H1 (cell line): ENCODE data around the gene MMD. TPM values are rescaled to one million over a fixed set of nuclear protein-coding genes. Genes with fewer than 3 reads are reported as not detected.

ENCODE experiments used
- CTCF ChIA-PET: fragments of 300-600 bp; sonication (Branson Sonifier 250); formaldehyde crosslinking; loops from one replicate; lab custom pipeline; 2021; ENCODE audit not compliant: partially characterized antibody; lab: Charles Lee
- POLR2A ChIA-PET: fragments of 300-600 bp; sonication (Branson Sonifier 250); formaldehyde crosslinking; loops from one replicate; lab custom pipeline; 2021; ENCODE audit warnings: inconsistent platforms; ENCODE audit not compliant: partially characterized antibody; lab: Charles Lee
- DNase-seq, 2 experiments: peaks; one replicate each; pipeline versions ENCODE4 v3.0.0 to v3.0.0-alpha.2; 2010 to 2022; ENCODE audit warnings: low spot score in 2 of 2, low read depth in 1 of 2, mixed read lengths in 1 of 2
- FAIRE-seq: peaks from 2 replicates; lab custom pipeline; 2011; peaks lifted over from hg19 to GRCh38; lab: Jason Lieb, UNC
- H2AFZ ChIP-seq: 2 replicates; pipeline ENCODE4 v1.8.1; 2012; ENCODE audit warnings: low read length, inconsistent platforms
- H2AK5ac ChIP-seq: 2 replicates; pipeline ENCODE4 v1.6.1; 2013; ENCODE audit warnings: low read depth, low read length
- H2BK120ac ChIP-seq: replicated peaks from 2 replicates; pipeline ENCODE3; 2013; ENCODE audit warnings: low read depth, low read length, inconsistent platforms
- H2BK12ac ChIP-seq: 2 replicates; pipeline ENCODE4 v1.6.1; 2013; ENCODE audit warnings: low read depth, low read length
- H2BK15ac ChIP-seq: 2 replicates; pipeline ENCODE4 v1.6.1; 2013; ENCODE audit warnings: low read length
- H2BK20ac ChIP-seq: 2 replicates; pipeline ENCODE4 v1.6.1; 2013; ENCODE audit warnings: low read length
- H2BK5ac ChIP-seq: 2 replicates; pipeline ENCODE4 v1.6.1; 2013; ENCODE audit warnings: low read depth, low read length
- H3K14ac ChIP-seq: 2 replicates; pipeline ENCODE4 v1.6.1; 2013; ENCODE audit warnings: inconsistent platforms; ENCODE audit not compliant: insufficient read length
- H3K18ac ChIP-seq: 2 replicates; pipeline ENCODE4 v1.6.1; 2013; ENCODE audit warnings: low read length; ENCODE audit errors: extremely low read depth
- H3K23ac ChIP-seq: 2 replicates; pipeline ENCODE4 v1.6.1; 2013; ENCODE audit warnings: inconsistent platforms; ENCODE audit not compliant: insufficient read length
- H3K23me2 ChIP-seq: 2 replicates; pipeline ENCODE4 v1.6.1; 2013; ENCODE audit warnings: low read depth, low read length
- H3K27ac ChIP-seq: 2 replicates; pipeline ENCODE4 v1.6.1; 2011; ENCODE audit warnings: low read depth, low read length, inconsistent platforms
- H3K27me3 ChIP-seq, 4 experiments: replicated peaks in 1 of 4; 1 replicate in 1 of 4; 2 replicates in 3 of 4; pipeline versions ENCODE4 v1.6.1 to v1.8.1; 2011 to 2013; ENCODE audit warnings: low read length in 3 of 4, mild to moderate bottlenecking in 3 of 4, inconsistent platforms in 2 of 4, mixed read lengths in 2 of 4, moderate library complexity in 1 of 4; ENCODE audit not compliant: control insufficient read depth in 3 of 4, insufficient read depth in 3 of 4; ENCODE audit errors: extremely low read depth in 1 of 4
- H3K36me3 ChIP-seq, 4 experiments: 2 replicates each; pipeline versions ENCODE4 v1.6.1 to v1.8.1; 2011 to 2013; ENCODE audit warnings: mild to moderate bottlenecking in 4 of 4, low read length in 3 of 4, moderate library complexity in 2 of 4, control low read depth in 1 of 4, inconsistent platforms in 1 of 4; ENCODE audit not compliant: insufficient read depth in 4 of 4, control insufficient read depth in 2 of 4
- H3K4ac ChIP-seq: replicated peaks from 2 replicates; pipeline ENCODE3; 2013; ENCODE audit warnings: low read length, low read depth, mixed read lengths, inconsistent platforms; ENCODE audit not compliant: insufficient read length
- H3K4me1 ChIP-seq, 4 experiments: replicated peaks in 1 of 4; 1 replicate in 1 of 4; 2 replicates in 3 of 4; pipeline versions ENCODE4 v1.6.1 to v1.8.1; 2011 to 2013; ENCODE audit warnings: low read length in 3 of 4, inconsistent platforms in 2 of 4, mixed read lengths in 1 of 4; ENCODE audit not compliant: insufficient read depth in 4 of 4, control insufficient read depth in 3 of 4
- H3K4me2 ChIP-seq, 2 experiments: 2 replicates each; pipeline versions ENCODE4 v1.6.1 to v1.8.1; 2011 to 2013; ENCODE audit warnings: low read depth in 2 of 2, low read length in 2 of 2, control low read depth in 1 of 2, inconsistent platforms in 1 of 2, mild to moderate bottlenecking in 1 of 2; ENCODE audit not compliant: insufficient read depth in 1 of 2
- H3K4me3 ChIP-seq, 4 experiments: fragments of 200-600, 300-600 bp in 1 of 4; sonication (generic), shearing (Covaris generic), sonication (Bioruptor Twin) in 1 of 4; 2 replicates each; pipeline versions ENCODE4 v1.5.1 to v1.8.1; 2011 to 2016; ENCODE audit warnings: low read length in 4 of 4, low read depth in 3 of 4, control low read depth in 2 of 4, inconsistent platforms in 2 of 4, mild to moderate bottlenecking in 2 of 4, mixed read lengths in 1 of 4, moderate library complexity in 1 of 4; ENCODE audit not compliant: insufficient read depth in 2 of 4; ENCODE audit errors: extremely low read depth in 1 of 4
- H3K56ac ChIP-seq: replicated peaks from 2 replicates; pipeline ENCODE3; 2013; ENCODE audit warnings: low read depth, mild to moderate bottlenecking, mixed read lengths, low read length, inconsistent platforms; ENCODE audit not compliant: insufficient read length
- H3K79me1 ChIP-seq: 2 replicates; pipeline ENCODE4 v1.6.1; 2013; ENCODE audit warnings: low read depth, low read length, control low read depth
- H3K79me2 ChIP-seq, 2 experiments: 2 replicates each; pipeline versions ENCODE4 v1.6.1 to v1.8.1; 2012 to 2013; ENCODE audit warnings: low read length in 2 of 2, mild to moderate bottlenecking in 2 of 2, inconsistent platforms in 1 of 2; ENCODE audit not compliant: insufficient read depth in 2 of 2, control insufficient read depth in 1 of 2
- H3K9ac ChIP-seq, 4 experiments: replicated peaks in 1 of 4; 1 replicate in 1 of 4; 2 replicates in 3 of 4; pipeline versions ENCODE4 v1.6.1 to v1.8.1; 2011 to 2013; ENCODE audit warnings: low read depth in 3 of 4, low read length in 3 of 4, control low read depth in 2 of 4, mild to moderate bottlenecking in 2 of 4, moderate library complexity in 2 of 4, inconsistent platforms in 1 of 4; ENCODE audit errors: extremely low read depth in 1 of 4
- H3K9me3 ChIP-seq, 2 experiments: 2 replicates each; pipeline versions ENCODE4 v1.6.1 to v1.8.1; 2012 to 2013; ENCODE audit warnings: mild to moderate bottlenecking in 2 of 2, moderate library complexity in 2 of 2, control low read depth in 1 of 2, inconsistent platforms in 1 of 2, low read depth in 1 of 2, low read length in 1 of 2, mixed read lengths in 1 of 2; ENCODE audit not compliant: insufficient read depth in 2 of 2
- H4K20me1 ChIP-seq, 2 experiments: replicated peaks in 1 of 2; 2 replicates each; pipeline versions ENCODE3 to v1.8.1; 2011 to 2013; ENCODE audit warnings: inconsistent platforms in 2 of 2, low read length in 2 of 2, mild to moderate bottlenecking in 1 of 2; ENCODE audit not compliant: insufficient read depth in 2 of 2, control insufficient read depth in 1 of 2
- H4K5ac ChIP-seq: 2 replicates; pipeline ENCODE4 v1.6.1; 2013; ENCODE audit warnings: low read length, low read depth, mixed read lengths, inconsistent platforms; ENCODE audit not compliant: insufficient read length
- H4K8ac ChIP-seq: 2 replicates; pipeline ENCODE4 v1.8.0; 2013; ENCODE audit warnings: mild to moderate bottlenecking, moderate library complexity, low read length, inconsistent platforms; ENCODE audit not compliant: insufficient read depth; ENCODE audit errors: extremely low read depth
- H4K91ac ChIP-seq: replicated peaks from 2 replicates; pipeline ENCODE3; 2013; ENCODE audit warnings: low read length, mixed read lengths, inconsistent platforms; ENCODE audit not compliant: insufficient read length
- ATF3 ChIP-seq: IDR thresholded peaks from 2 replicates; pipeline ENCODE4 v1.6.1; 2011; ENCODE audit warnings: low read depth, mild to moderate bottlenecking, low read length; ENCODE audit not compliant: insufficient read depth
- CREB1 ChIP-seq: IDR thresholded peaks from 2 replicates; pipeline ENCODE4 v1.6.1; 2012; ENCODE audit warnings: inconsistent platforms
- WGBS, 2 experiments: shearing (Covaris generic) in 1 of 2; methylation state at CpG; one replicate each; pipeline versions ENCODE4 v1.1.6 to v1.1.7; 2013 to 2015; ENCODE audit warnings: low lambda C conversion rate in 2 of 2, mixed read lengths in 2 of 2, inconsistent platforms in 1 of 2, low coverage in 1 of 2, missing lambda C conversion rate in 1 of 2; ENCODE audit not compliant: insufficient replicate concordance in 2 of 2, insufficient coverage in 1 of 2, insufficient read length in 1 of 2; ENCODE audit errors: extremely low coverage in 1 of 2, missing lambda C conversion rate in 1 of 2; 5-methylcytosine and 5-hydroxymethylcytosine counted together
- polyA plus RNA-seq, 7 experiments: library from polyadenylated mRNA; depleted of rRNA in 3 of 7; stranded (reverse) in 5 of 7; unstranded in 2 of 7; fragments of >200 nt in 5 of 7; fragments of 200-250 nt in 2 of 7; gene quantifications; 1 replicate in 5 of 7; 2 replicates in 1 of 7; 4 replicates in 1 of 7; pipeline versions ENCODE4 v1.2.1 to v1.2.3, GENCODE V29; 2011 to 2013; ENCODE audit warnings: missing spikeins in 2 of 7, mixed read lengths in 2 of 7
- total RNA-seq: library from RNA; stranded (reverse); fragmentation: NEBNext Ultra II Directional; extraction: Animal tissue kit (Norgen Biotek cat#: 25700); gene quantifications from 2 replicates; pipeline ENCODE4 v1.2.1, GENCODE V29; 2021

MMD gene
- total and polyA plus RNA-seq, 2 of the 8 experiments (the other 6 are each of a cell fraction or from before 2014, with no cell fraction given), result 28.2 to 37.8 TPM

GRCh38 chr17:55377671-55378275 is 43.9 kb downstream of the MMD start:
- Histone ChIP-seq H3K4ac (no peak overlapping the region), H2BK20ac (no peak overlapping the region), H3K14ac (no peak overlapping the region), H3K18ac (no peak overlapping the region), H4K8ac (no peak overlapping the region), H4K20me1 (no peaks in the 10 kb centered on the region), H2BK120ac (no peak overlapping the region), H2AFZ (no peak overlapping the region), H3K9me3 (peaks cover 0 to 2% of the 10 kb centered on the region in 2 experiments; a peak in 1 of 4 replicates), H4K91ac (no peak overlapping the region), H2BK12ac (no peak overlapping the region), H3K56ac (no peak overlapping the region), H3K36me3 (no peaks in the 10 kb centered on the region), H3K4me1 (no peaks in the 10 kb centered on the region), H3K23me2 (no peaks in the 10 kb centered on the region), H3K27me3 (no peaks in the 10 kb centered on the region), H2BK15ac (no peak overlapping the region), H3K23ac (no peak overlapping the region), H2BK5ac (no peak overlapping the region), H3K27ac (no peak overlapping the region), H3K4me3 (no peak overlapping the region), H3K9ac (no peak overlapping the region), H4K5ac (no peak overlapping the region), H3K79me1 (no peaks in the 10 kb centered on the region; the same call in 1 of the 2 replicates), H3K4me2 (no peak overlapping the region), H3K79me2 (no peaks in the 10 kb centered on the region), H2AK5ac (no peak overlapping the region)
- FAIRE-seq (no peak), DNase-seq (peak in 1 of 2 experiments; percentile 6)
- TF ChIP-seq CREB1, result no peak
- no peak for TF ChIP-seq ATF3
- POLR2A ChIA-PET, result no interaction called here
- CTCF ChIA-PET, result interaction anchor here (0.8 to 1.5 kb wide), 2 partner anchors 137 to 148 kb away, joined by 3 to 4 read pairs; no protein-coding TSS in a partner anchor
- WGBS, 2 experiments, result 93% methylated on average over 6 of the region's 6 CpGs; no CpG with 5 or more reads in 1 of the 2 experiments
